Gastrocnemius medialis (tissue), 4 donors: Measurements from ENCODE around the gene DDOST. TPM values are rescaled to one million over a fixed set of nuclear protein-coding genes. Genes with fewer than 3 reads are reported as not detected.

Experiments used
- ATAC-seq, 2 donors: fragments of 150-250 bp; one replicate each; pipeline ENCODE4 v1.9.1; 2016
- DNase-seq, 2 donors: peaks; one replicate each; pipeline ENCODE4 v3.0.0-alpha.2; 2019
- H3K27ac ChIP-seq, 4 donors: fragments of 200-600 bp; sonication (generic); 1 replicate in 1 of 4; 2 replicates in 3 of 4; pipeline ENCODE4 v1.5.1; 2016 to 2018; ENCODE audit warnings: mild to moderate bottlenecking in 2 of 4, moderate library complexity in 1 of 4
- H3K27me3 ChIP-seq, 3 donors: fragments of 200-600 bp; sonication (generic) in 2 of 3; 1 replicate in 1 of 3; 2 replicates in 2 of 3; pipeline versions ENCODE4 v1.5.1 to v1.6.0; 2016 to 2019; ENCODE audit warnings: mild to moderate bottlenecking in 1 of 3, moderate library complexity in 1 of 3
- H3K36me3 ChIP-seq, 2 donors: fragments of 200-600 bp; sonication (generic) in 1 of 2; one replicate each; pipeline ENCODE4 v1.5.1; 2017 to 2018
- H3K4me1 ChIP-seq, 2 donors: fragments of 200-600 bp; sonication (generic) in 1 of 2; one replicate each; pipeline ENCODE4 v1.5.1; 2016 to 2017; ENCODE audit warnings: mild to moderate bottlenecking in 2 of 2
- H3K4me3 ChIP-seq, 4 donors: fragments of 200-600 bp; sonication (generic) in 3 of 4; 1 replicate in 1 of 4; 2 replicates in 3 of 4; pipeline ENCODE4 v1.5.1; 2016 to 2019; ENCODE audit warnings: mild to moderate bottlenecking in 2 of 4
- H3K9me3 ChIP-seq, 3 donors: fragments of 200-600 bp; sonication (generic) in 2 of 3; 1 replicate in 1 of 3; 2 replicates in 2 of 3; pipeline ENCODE4 v1.5.1; 2016 to 2019
- POLR2A ChIP-seq, 2 donors: fragments of 450-650 bp; IDR thresholded peaks; one replicate each; pipeline ENCODE4 v1.6.1; 2017; ENCODE audit warnings: antibody characterized with exemption in 2 of 2, mild to moderate bottlenecking in 2 of 2, moderate library complexity in 2 of 2
- in situ Hi-C, 4 donors: fragments of 200-750 bp; cut with MboI; loops; one replicate each; pipeline versions ENCODE4 v1.15.0 to v1.8.0; 2017; ENCODE audit warnings: low sequenced_read_pairs in 4 of 4
- intact Hi-C: fragments of 100-400 bp; cut with DNase I; formaldehyde crosslinking; loops from one replicate; pipeline ENCODE4 v1.15.1; 2023; ENCODE audit warnings: low total_unique reads
- total RNA-seq, 4 donors: library from RNA; depleted of rRNA; stranded (reverse); fragments of >200 nt; gene quantifications; one replicate each; pipeline versions ENCODE4 v1.1.0 to v1.2.3, GENCODE V29; 2016
- TF ChIP-seq, protein P1 (sequence below), 5 experiments: fragments of 450-650 bp in 3 of 5; fragments of 200-600 bp in 2 of 5; sonication (generic) in 2 of 5; IDR thresholded peaks in 4 of 5; conservative IDR thresholded peaks in 1 of 5; 1 replicate in 4 of 5; 2 replicates in 1 of 5; pipeline ENCODE4 v1.5.1; 2016 to 2019; ENCODE audit warnings: antibody characterized with exemption in 5 of 5, mild to moderate bottlenecking in 3 of 5, moderate library complexity in 3 of 5

DDOST gene
- total RNA-seq, 4 donors from 2014 or later, result 63.0 to 110 (median 99.8) TPM

DNA sequence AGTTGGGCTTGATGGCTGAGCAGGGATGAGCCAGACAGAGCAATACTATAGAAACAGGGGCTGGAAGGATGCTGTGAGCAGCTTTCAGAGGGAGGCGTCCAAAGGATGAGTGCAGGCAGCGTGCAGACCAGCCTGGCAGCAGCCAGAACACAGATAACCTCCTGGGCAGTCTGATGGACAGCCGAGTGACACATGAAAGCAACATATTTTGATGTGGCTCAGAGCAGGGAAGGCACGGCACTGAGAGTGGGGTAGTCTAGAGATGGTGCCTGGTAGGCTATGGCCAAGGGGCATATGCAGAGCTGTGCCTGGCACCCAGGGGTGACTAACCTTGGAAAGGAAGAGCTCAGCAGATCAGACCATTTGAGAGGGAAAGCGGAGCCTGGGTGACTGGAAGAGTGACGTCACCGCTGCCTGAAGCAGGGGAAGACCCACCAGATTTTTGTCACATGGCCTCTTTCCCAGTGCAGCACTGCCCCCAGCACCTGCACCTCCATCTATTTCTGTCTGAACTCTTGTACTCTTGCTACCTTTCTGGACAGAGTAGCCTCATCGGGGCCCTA lies 24.3 kb downstream of the DDOST start:
- in situ Hi-C loops, result loop anchor here in 3 of 4 donors (5.0 kb wide), 1 partner anchor 115 kb away; no protein-coding TSS in a partner anchor
- H3K9me3 ChIP-seq, result no peaks in the 10 kb centered on the region
- peak overlapping the region in 1 of 4 donors; percentile 99 for H3K27ac ChIP-seq
- no peak overlapping the region for H3K4me3 ChIP-seq
- TF ChIP-seq, protein P1, sequence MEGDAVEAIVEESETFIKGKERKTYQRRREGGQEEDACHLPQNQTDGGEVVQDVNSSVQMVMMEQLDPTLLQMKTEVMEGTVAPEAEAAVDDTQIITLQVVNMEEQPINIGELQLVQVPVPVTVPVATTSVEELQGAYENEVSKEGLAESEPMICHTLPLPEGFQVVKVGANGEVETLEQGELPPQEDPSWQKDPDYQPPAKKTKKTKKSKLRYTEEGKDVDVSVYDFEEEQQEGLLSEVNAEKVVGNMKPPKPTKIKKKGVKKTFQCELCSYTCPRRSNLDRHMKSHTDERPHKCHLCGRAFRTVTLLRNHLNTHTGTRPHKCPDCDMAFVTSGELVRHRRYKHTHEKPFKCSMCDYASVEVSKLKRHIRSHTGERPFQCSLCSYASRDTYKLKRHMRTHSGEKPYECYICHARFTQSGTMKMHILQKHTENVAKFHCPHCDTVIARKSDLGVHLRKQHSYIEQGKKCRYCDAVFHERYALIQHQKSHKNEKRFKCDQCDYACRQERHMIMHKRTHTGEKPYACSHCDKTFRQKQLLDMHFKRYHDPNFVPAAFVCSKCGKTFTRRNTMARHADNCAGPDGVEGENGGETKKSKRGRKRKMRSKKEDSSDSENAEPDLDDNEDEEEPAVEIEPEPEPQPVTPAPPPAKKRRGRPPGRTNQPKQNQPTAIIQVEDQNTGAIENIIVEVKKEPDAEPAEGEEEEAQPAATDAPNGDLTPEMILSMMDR (IDR thresholded peaks at IDR 0.05 in 4 of 5, conservative IDR thresholded peaks at IDR 0.05 in 1 of 5), result no peak
- no peak for TF ChIP-seq POLR2A (IDR thresholded peaks at IDR 0.05)
- H3K36me3 ChIP-seq, result peaks cover 0 to 44% of the 10 kb centered on the region in 2 donors
- ATAC-seq (no peak), DNase-seq (no peak)
- intact Hi-C loops, result loop anchor here (10.0 kb wide), 1 partner anchor 282 kb away; no protein-coding TSS in a partner anchor
- H3K4me1 ChIP-seq, result peaks cover 19 to 22% of the 10 kb centered on the region in 2 donors
- H3K27me3 ChIP-seq, result no peaks in the 10 kb centered on the region

DNA sequence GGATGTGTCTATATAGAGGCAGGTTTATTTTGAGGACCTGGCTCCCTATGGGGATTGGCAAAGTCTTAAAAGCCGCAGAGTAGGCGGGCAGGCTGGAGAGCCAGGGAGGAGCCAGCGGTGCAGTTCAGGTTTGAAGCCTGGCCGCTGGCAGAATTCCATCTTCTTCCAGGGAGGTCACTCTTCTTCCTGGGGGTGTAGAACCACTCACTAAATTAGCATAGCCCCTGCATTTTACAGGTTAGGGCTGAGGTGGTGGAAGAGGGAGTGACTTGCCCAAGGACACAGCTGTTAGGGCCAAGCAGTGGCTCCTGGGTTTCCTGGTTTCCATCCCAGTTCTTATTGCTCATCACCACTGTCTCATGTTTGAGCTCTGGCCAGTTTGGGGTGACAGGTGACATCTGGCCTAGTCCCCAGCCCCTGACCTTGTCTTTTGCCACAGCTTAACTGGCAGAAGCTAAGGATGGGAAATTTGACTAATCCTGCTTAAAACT lies 26.5 kb downstream of the DDOST start:
- Histone ChIP-seq H3K27ac (peak overlapping the region; percentile 93 to 99 (median 97)), H3K4me1 (peaks cover 17 to 22% of the 10 kb centered on the region in 2 donors), H3K9me3 (no peaks in the 10 kb centered on the region), H3K36me3 (peaks cover 0 to 23% of the 10 kb centered on the region in 2 donors), H3K4me3 (peak overlapping the region; percentile 79 to 96 (median 88)), H3K27me3 (no peaks in the 10 kb centered on the region)
- DNase-seq (peak; percentile 63 to 86), ATAC-seq (peak; percentile 81 to 84)
- TF ChIP-seq, protein P1 (IDR thresholded peaks at IDR 0.05 in 4 of 5, conservative IDR thresholded peaks at IDR 0.05 in 1 of 5), result no peak
- peak in 1 of 2 donors; percentile 26 for TF ChIP-seq POLR2A (IDR thresholded peaks at IDR 0.05)
- intact Hi-C loops, result loop anchor here (5.0 to 10.0 kb wide), 2 partner anchors 127 to 280 kb away; partner anchors contain the start of gene MUL1
- in situ Hi-C loops, result loop anchor here in 3 of 4 donors (5.0 kb wide), 1 partner anchor 112 kb away; no protein-coding TSS in a partner anchor

DNA sequence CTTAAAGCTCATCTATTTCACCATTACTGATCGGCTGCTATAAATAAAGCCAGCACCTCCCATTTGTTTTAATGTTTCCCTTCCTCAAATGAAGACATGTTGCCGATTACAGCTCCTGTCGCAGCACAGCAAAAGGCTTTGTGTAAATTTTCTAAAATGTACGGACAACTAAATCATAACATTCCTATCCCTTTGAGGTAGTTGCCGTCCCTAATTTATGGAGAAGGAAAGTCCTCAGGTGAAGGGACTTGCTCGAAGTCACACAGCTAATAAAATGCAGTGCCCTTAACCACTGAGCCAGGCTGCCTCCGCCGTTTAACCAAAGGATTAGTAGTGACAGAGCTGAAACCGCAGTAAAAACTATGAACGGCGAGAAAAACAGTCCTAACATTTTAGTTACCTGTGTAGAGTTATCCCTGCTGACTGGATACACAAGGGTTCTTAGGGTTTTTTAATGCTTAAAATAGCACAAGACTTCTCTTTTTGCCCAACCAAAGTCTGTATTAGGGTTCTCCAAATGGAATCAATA lies 27.0 kb downstream of the DDOST start:
- Histone ChIP-seq H3K36me3 (peaks cover 0 to 18% of the 10 kb centered on the region in 2 donors), H3K4me3 (peak overlapping the region; percentile 79 to 96 (median 88)), H3K27me3 (no peaks in the 10 kb centered on the region), H3K4me1 (peaks cover 17 to 22% of the 10 kb centered on the region in 2 donors), H3K9me3 (no peaks in the 10 kb centered on the region), H3K27ac (peak overlapping the region; percentile 93 to 99 (median 97))
- intact Hi-C loops (loop anchor here (5.0 to 10.0 kb wide), 2 partner anchors 127 to 279 kb away; partner anchors contain the start of gene MUL1), in situ Hi-C loops (no loop called here)
- DNase-seq, result no peak
- peak; percentile 1 to 14 for ATAC-seq
- no peak for TF ChIP-seq POLR2A (IDR thresholded peaks at IDR 0.05)
- TF ChIP-seq, protein P1 (IDR thresholded peaks at IDR 0.05 in 4 of 5, conservative IDR thresholded peaks at IDR 0.05 in 1 of 5), result no peak

DNA sequence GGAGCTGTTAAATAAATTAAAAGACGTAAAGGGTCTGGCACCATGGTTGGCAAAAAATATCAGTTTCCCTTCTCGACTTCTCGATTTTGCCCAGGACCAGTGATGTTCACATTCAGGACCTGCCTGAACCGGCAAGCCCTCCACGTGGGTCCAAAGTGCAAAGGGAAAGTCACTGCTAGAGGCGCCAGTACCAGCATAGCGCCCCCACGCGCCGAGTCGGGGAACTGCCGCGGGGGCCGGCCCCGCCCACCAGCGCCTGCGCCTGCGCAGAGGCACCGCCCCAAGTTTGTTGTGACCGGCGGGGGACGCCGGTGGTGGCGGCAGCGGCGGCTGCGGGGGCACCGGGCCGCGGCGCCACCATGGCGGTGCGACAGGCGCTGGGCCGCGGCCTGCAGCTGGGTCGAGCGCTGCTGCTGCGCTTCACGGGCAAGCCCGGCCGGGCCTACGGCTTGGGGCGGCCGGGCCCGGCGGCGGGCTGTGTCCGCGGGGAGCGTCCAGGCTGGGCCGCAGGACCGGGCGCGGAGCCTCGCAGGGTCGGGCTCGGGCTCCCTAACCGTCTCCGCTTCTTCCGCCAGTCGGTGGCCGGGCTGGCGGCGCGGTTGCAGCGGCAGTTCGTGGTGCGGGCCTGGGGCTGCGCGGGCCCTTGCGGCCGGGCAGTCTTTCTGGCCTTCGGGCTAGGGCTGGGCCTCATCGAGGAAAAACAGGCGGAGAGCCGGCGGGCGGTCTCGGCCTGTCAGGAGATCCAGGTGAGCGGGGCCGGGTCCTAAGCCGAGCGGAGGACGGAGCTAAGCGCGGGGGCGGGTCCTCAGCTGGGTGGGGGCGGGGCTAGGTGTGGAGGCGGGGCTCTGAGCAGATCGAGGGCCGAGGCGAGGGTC lies 27.7 kb downstream of the DDOST start, which contains the start of gene PINK1:
TSS of gene PINK1 (plus strand) at position 269 of the 875 bp plus-strand sequence. CDS start at position 360, 91 bp downstream.
- no peaks in the 10 kb centered on the region for H3K27me3 ChIP-seq
- in situ Hi-C loops, result no loop called here
- H3K36me3 ChIP-seq, result peaks cover 0 to 11% of the 10 kb centered on the region in 2 donors
- H3K9me3 ChIP-seq, result no peaks in the 10 kb centered on the region
- TF ChIP-seq, protein P1 (IDR thresholded peaks at IDR 0.05 in 4 of 5, conservative IDR thresholded peaks at IDR 0.05 in 1 of 5), result peak; percentile 97 to 100 (median 99)
- peak; percentile 97 for TF ChIP-seq POLR2A (IDR thresholded peaks at IDR 0.05)
- intact Hi-C loops, result loop anchor here (1.0 to 10.0 kb wide), 5 partner anchors 27 to 279 kb away; partner anchors contain the start of genes DDOST and MUL1
- DNase-seq (peak; percentile 66 to 81), ATAC-seq (peak; percentile 81 to 86)
- peaks cover 17 to 22% of the 10 kb centered on the region in 2 donors for H3K4me1 ChIP-seq
- peak within 1 kb of the TSS; percentile 93 to 99 (median 97) for H3K27ac ChIP-seq
- peak within 1 kb of the TSS; percentile 79 to 96 (median 88) for H3K4me3 ChIP-seq
